Activated CD4-positive, alpha-beta T cell treated with anti-CD3 and anti-CD28 coated beads for 4 hours (primary cell): ENCODE results near the gene ESPN.

ENCODE experiments used
- DNase-seq, 2 donors: peaks; one replicate each; pipeline ENCODE4 v3.0.0-alpha.2; 2020

ESPN gene

GRCh38 chr1:6500544-6501278 is 76.1 kb downstream of the ESPN start:
- no peak for DNase-seq

GRCh38 chr1:6501279-6501813 is 76.8 kb downstream of the ESPN start:
- DNase-seq: no peak

GRCh38 chr1:6502000-6502891 is 77.7 kb downstream of the ESPN start:
- DNase-seq: no peak

GRCh38 chr1:6503884-6504602 is 79.5 kb downstream of the ESPN start:
- no peak for DNase-seq

- DNase-seq: no peak
Measured at GRCh38 chr1:6504887-6505286, 80.3 kb downstream of the ESPN start.

- DNase-seq: no peak
Measured at GRCh38 chr1:6505367-6506209, 81.0 kb downstream of the ESPN start.

- no peak for DNase-seq
Measured at GRCh38 chr1:6506210-6507036, 81.8 kb downstream of the ESPN start.

- no peak for DNase-seq
Measured at GRCh38 chr1:6507037-6507428, 82.5 kb downstream of the ESPN start.

- DNase-seq: no peak
Measured at GRCh38 chr1:6507461-6507911, 82.9 kb downstream of the ESPN start.

- no peak for DNase-seq
Measured at GRCh38 chr1:6508154-6508815, 83.7 kb downstream of the ESPN start.

GRCh38 chr1:6508816-6509189 is 84.2 kb downstream of the ESPN start:
- no peak for DNase-seq

- no peak for DNase-seq
Measured at GRCh38 chr1:6509220-6509918, 84.8 kb downstream of the ESPN start.

GRCh38 chr1:6509919-6510291 is 85.3 kb downstream of the ESPN start:
- DNase-seq: no peak

GRCh38 chr1:6510493-6510892 is 85.9 kb downstream of the ESPN start:
- no peak for DNase-seq
